OCI-LY3 (cell line): ENCODE measurements around the gene SHC2.

Experiments
- H2AFZ ChIP-seq: fragments of 200-600, 300-600 bp; shearing (Covaris generic); 2 replicates; pipeline ENCODE4 v1.6.0; 2014; ENCODE audit warnings: antibody characterized with exemption, low read depth, low read length
- H3K27ac ChIP-seq: fragments of 200-600, 300-600 bp; sonication (generic); 2 replicates; pipeline ENCODE4 v1.5.1; 2014; ENCODE audit warnings: mild to moderate bottlenecking, low read length, moderate library complexity, mixed read lengths
- H3K27me3 ChIP-seq: fragments of 200-600, 300-600 bp; sonication (generic); 2 replicates; pipeline ENCODE4 v1.6.1; 2014; ENCODE audit warnings: low read depth, low read length, mixed read lengths
- H3K36me3 ChIP-seq: fragments of 200-600, 300-600 bp; sonication (generic); replicated peaks from 2 replicates; pipeline ENCODE3; 2014; ENCODE audit warnings: low read depth, low read length, mixed read lengths
- H3K4me1 ChIP-seq: fragments of 300-600, 200-600 bp; sonication (generic); 2 replicates; pipeline ENCODE4 v1.6.1; 2014; ENCODE audit warnings: low read length, mixed read lengths
- H3K4me2 ChIP-seq: fragments of 200-600, 300-600 bp; sonication (generic); 2 replicates; pipeline ENCODE4 v1.6.1; 2014; ENCODE audit warnings: low read length, mixed read lengths
- H3K4me3 ChIP-seq: fragments of 300-600, 200-600 bp; sonication (generic); 2 replicates; pipeline ENCODE4 v1.5.1; 2014; ENCODE audit warnings: antibody characterized with exemption, mild to moderate bottlenecking, low read length, moderate library complexity
- H3K79me2 ChIP-seq: fragments of 300-600, 200-600 bp; shearing (Covaris generic); 2 replicates; pipeline ENCODE4 v1.6.1; 2014; ENCODE audit warnings: mild to moderate bottlenecking, low read length, mixed read lengths
- H3K9ac ChIP-seq: fragments of 300-600, 200-600 bp; shearing (Covaris generic); 2 replicates; pipeline ENCODE4 v1.6.0; 2014; ENCODE audit warnings: mild to moderate bottlenecking, low read length, moderate library complexity
- H3K9me3 ChIP-seq: fragments of 200-600, 300-600 bp; shearing (Covaris generic); 2 replicates; pipeline ENCODE4 v1.6.1; 2014; ENCODE audit warnings: low read length, mixed read lengths; ENCODE audit not compliant: insufficient read depth
- H4K20me1 ChIP-seq: fragments of 200-600, 300-600 bp; sonication (generic); 2 replicates; pipeline ENCODE4 v1.6.1; 2016; ENCODE audit warnings: low read length, mixed read lengths; ENCODE audit not compliant: insufficient read depth
- CTCF ChIP-seq: fragments of 200-600, 300-600 bp; sonication (generic); IDR thresholded peaks from 2 replicates; pipeline ENCODE4 v1.5.1; 2014; ENCODE audit warnings: antibody characterized with exemption, low read length, low read depth
- EZH2phosphoT487 ChIP-seq: fragments of 200-600 bp; shearing (Covaris generic); IDR thresholded peaks from 2 replicates; pipeline ENCODE4 v1.6.1; 2018; ENCODE audit warnings: antibody characterized with exemption, mixed run types, low read depth

The SHC2 gene

GRCh38 chr19:418761-419671, 41.8 kb downstream of the SHC2 start:
- no peak overlapping the region for H3K9ac ChIP-seq
- TF ChIP-seq CTCF (no peak), EZH2phosphoT487 (no peak)
- H3K4me2 ChIP-seq: no peak overlapping the region
- H2AFZ ChIP-seq: no peak overlapping the region
- no peaks in the 10 kb centered on the region for H4K20me1 ChIP-seq
- H3K4me1 ChIP-seq: no peaks in the 10 kb centered on the region
- H3K79me2 ChIP-seq: no peaks in the 10 kb centered on the region
- H3K27ac ChIP-seq: no peak overlapping the region
- H3K4me3 ChIP-seq: no peak overlapping the region
- H3K27me3 ChIP-seq: no peaks in the 10 kb centered on the region
- no peaks in the 10 kb centered on the region for H3K36me3 ChIP-seq
- H3K9me3 ChIP-seq: no peaks in the 10 kb centered on the region

- H3K4me2 ChIP-seq: no peak overlapping the region
- H3K27ac ChIP-seq: no peak overlapping the region
- H3K9ac ChIP-seq: no peak overlapping the region
- no peaks in the 10 kb centered on the region for H3K4me1 ChIP-seq
- H4K20me1 ChIP-seq: no peaks in the 10 kb centered on the region
- H3K36me3 ChIP-seq: no peaks in the 10 kb centered on the region
- H2AFZ ChIP-seq: no peak overlapping the region
- no peaks in the 10 kb centered on the region for H3K79me2 ChIP-seq
- H3K9me3 ChIP-seq: no peaks in the 10 kb centered on the region
- no peak for TF ChIP-seq EZH2phosphoT487
- TF ChIP-seq CTCF: no peak
- H3K27me3 ChIP-seq: no peaks in the 10 kb centered on the region
- no peak overlapping the region for H3K4me3 ChIP-seq
These were observed 44.4 kb downstream of the SHC2 start for GRCh38 chr19:416416-416815.

GRCh38 chr19:415292-415691, 45.5 kb downstream of the SHC2 start:
- H3K27ac ChIP-seq: no peak overlapping the region
- no peak for TF ChIP-seq EZH2phosphoT487
- no peak for TF ChIP-seq CTCF
- no peaks in the 10 kb centered on the region for H3K36me3 ChIP-seq
- no peaks in the 10 kb centered on the region for H3K9me3 ChIP-seq
- no peak overlapping the region for H3K4me2 ChIP-seq
- no peaks in the 10 kb centered on the region for H4K20me1 ChIP-seq
- H3K79me2 ChIP-seq: no peaks in the 10 kb centered on the region
- no peaks in the 10 kb centered on the region for H3K4me1 ChIP-seq
- no peaks in the 10 kb centered on the region for H3K27me3 ChIP-seq
- no peak overlapping the region for H3K4me3 ChIP-seq
- H3K9ac ChIP-seq: no peak overlapping the region
- H2AFZ ChIP-seq: no peak overlapping the region

GRCh38 chr19:413756-414420, 46.9 kb downstream of the SHC2 start:
- Histone ChIP-seq H4K20me1 (no peaks in the 10 kb centered on the region), H3K27ac (no peak overlapping the region), H3K4me1 (no peaks in the 10 kb centered on the region), H3K4me2 (no peak overlapping the region), H3K9ac (no peak overlapping the region), H3K27me3 (no peaks in the 10 kb centered on the region), H3K36me3 (no peaks in the 10 kb centered on the region), H3K79me2 (no peaks in the 10 kb centered on the region), H3K9me3 (no peaks in the 10 kb centered on the region), H3K4me3 (no peak overlapping the region), H2AFZ (no peak overlapping the region)
- TF ChIP-seq EZH2phosphoT487 (no peak), CTCF (no peak)
